Activated CD4-positive, alpha-beta T cell treated with anti-CD3 and anti-CD28 coated beads for 4 hours (primary cell): Measurements from ENCODE around the gene CAAP1.
"Not testable (repeated sequence)": the region's sequence is repeated elsewhere in the genome, so short reads cannot be mapped to it uniquely, and the experiment has no call there.

Experiments
- DNase-seq, 2 donors: peaks; one replicate each; pipeline ENCODE4 v3.0.0-alpha.2; 2020

CAAP1 gene, protein sequence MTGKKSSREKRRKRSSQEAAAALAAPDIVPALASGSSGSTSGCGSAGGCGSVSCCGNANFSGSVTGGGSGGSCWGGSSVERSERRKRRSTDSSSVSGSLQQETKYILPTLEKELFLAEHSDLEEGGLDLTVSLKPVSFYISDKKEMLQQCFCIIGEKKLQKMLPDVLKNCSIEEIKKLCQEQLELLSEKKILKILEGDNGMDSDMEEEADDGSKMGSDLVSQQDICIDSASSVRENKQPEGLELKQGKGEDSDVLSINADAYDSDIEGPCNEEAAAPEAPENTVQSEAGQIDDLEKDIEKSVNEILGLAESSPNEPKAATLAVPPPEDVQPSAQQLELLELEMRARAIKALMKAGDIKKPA

GRCh38 chr9:26892251-26893029 lies at the start of gene CAAP1:
Gene CAAP1, minus strand, starts transcription at chr9:26892802. Its CDS starts 87 bp downstream, at chr9:26892715.
- DNase-seq: peak; percentile 93 to 94

DNA sequence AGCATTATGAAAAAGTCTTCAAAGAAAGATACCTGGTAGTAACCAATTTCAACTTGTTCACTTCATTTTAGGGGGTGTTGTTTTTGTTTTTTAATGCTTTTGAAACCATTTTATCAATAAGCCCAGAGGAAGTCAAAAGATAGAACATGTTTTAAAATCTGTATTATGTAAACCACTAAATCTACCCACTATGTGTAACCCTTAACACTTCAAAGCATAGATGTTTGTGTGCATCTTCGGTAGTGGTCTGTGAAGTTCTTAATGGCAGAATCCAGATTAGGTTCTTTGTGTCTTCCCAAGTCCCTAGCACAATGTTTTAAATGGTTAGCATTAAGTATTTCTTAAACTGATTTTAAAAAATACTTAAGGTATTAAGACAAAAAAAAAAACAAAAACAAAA lies 48.2 kb upstream of the CAAP1 start:
- no peak for DNase-seq

GRCh38 chr9:26939955-26940711 lies 47.5 kb upstream of the CAAP1 start:
- DNase-seq: no peak

DNA sequence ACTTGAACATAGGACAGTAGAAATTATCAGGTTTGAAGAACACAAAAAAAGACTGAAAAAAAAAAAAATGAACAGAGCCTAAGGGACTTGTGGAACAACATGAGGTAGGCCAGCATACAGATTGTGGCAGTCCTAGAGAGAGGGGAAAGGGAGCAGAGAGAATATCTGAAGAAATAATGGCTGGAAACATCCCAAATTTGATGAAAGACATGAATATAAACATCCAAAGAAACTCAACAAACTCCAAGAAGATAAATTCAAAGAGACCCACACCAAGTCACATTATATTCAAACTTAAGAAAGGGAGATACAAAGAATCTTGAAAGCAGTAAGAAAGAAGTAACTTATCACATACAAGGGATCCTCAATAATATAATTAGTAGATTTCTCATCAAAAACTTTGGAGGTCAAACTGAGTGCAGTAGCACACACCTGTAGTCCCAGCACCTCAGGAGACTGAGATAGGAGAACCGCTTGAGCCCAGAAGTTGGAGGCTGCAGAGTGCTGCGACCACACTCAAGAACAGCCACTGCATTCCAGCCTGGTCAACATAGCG lies 45.3 kb upstream of the CAAP1 start:
- no peak for DNase-seq

DNA sequence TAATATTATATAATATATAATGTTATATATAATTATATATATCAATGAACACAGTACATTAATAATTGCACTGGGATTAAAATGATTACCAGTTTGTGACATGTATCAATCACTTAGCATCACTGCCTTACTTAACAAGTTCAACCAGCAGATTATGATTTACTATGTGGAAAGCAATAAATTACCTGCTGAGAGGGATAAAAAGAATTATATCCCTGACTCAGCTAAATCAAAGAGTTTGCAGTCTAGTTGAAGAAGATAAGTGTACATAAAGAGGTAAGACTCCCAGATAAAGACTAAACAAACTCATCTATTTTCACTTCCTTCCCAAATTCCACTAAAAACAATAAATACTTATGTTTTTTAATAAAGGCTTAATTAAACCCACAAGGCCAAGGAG lies 43.2 kb upstream of the CAAP1 start:
- DNase-seq: no peak

- DNase-seq: no peak
Measured at GRCh38 chr9:26928902-26929495, 36.4 kb upstream of the CAAP1 start.

DNA sequence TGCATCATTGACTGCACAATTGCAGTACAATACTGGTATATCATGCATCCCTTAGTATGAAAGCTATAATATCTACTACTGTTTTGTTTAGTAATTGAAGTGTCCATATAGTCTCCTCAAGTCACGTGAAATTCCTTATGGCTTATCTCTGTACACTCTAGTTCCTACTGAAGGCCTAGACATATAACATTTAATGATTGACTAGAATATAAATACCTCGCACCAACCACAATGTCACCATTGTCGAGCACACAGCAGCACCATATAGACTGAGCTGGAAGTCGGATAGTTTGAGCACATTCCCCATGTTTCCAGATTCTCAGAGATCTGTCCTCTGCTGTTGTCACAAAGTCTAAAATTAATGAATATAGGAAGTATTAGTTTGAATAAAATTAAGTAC lies 33.0 kb upstream of the CAAP1 start:
- no peak for DNase-seq

- DNase-seq: no peak
Measured at GRCh38 chr9:26919698-26920097, 27.1 kb upstream of the CAAP1 start.

GRCh38 chr9:26913138-26913668 lies 20.6 kb upstream of the CAAP1 start:
- no peak for DNase-seq

DNA sequence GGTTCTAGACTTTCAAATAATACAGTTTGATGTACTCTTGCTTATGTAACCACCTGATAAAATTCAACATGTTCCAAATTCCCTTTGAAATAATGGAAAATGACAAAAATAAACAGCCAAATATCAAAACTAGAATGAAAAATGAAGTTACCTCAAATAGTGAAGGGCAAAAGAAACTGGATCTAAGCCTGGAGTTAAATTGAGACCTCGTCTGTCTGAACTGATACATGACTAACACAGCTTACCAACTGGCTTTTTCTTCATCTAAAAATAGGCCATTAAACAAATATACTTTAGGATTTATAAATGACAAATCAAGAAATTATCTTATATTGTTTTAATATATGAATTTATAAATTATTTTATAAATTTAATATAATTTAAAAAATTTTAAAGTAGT lies 12.1 kb upstream of the CAAP1 start:
- DNase-seq: no peak

DNA sequence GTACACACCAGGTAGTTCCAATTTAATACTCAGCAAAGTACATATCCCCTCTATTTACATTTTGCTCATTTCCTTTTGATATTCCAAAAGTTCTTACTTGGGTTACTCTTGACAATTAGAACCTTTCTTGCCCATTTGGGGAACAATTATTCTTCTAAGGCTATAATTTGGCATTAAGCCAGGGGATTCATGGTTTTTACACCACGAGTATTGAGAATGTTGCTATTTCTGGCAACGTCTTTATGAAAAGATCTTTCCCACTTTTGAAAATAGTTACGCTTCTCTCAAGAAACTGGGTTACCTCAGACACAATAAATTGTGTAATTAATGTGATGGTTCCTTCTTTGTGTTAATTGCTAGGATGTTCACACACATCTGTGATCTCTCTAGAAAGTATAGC lies 11.5 kb upstream of the CAAP1 start:
- no peak for DNase-seq

DNA sequence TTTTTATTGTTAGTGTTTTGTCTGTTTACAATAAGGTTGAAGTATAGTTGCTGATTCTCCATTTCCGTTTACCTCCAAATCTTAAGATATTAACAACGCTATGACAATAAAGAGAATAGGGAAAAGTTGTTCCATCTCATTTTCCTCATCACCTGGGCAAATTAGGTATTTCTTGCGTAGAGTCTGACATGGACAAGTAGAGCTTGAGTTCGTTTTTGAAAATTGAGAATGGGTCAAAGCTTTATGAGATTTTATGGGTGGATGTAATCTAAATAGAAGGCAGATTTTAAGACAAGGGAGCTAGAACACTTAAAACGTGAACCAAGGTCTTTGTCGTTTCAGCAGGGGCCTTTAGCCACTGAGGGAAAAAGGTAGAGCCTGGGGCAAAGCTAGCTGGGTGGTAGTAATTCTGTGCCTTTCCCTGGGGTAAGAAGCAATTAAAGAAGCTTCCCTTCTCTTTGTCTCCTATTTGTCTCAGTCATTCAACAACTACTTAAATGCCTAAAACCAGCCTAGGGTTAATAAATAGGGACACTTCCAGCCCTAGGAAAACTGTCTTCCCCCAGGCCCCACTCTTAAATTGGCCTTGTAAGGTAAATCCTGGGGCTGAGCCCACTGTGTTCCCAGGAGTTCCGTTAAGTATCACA lies 551 bp upstream of the CAAP1 start:
- DNase-seq: no peak

- DNase-seq: no peak
Measured at GRCh38 chr9:26891726-26892125, 876 bp downstream of the CAAP1 start.

- DNase-seq: no peak
Measured at GRCh38 chr9:26888271-26888670, 4.3 kb downstream of the CAAP1 start.

- DNase-seq: no peak
Measured at GRCh38 chr9:26882154-26882553, 10.4 kb downstream of the CAAP1 start.

DNA sequence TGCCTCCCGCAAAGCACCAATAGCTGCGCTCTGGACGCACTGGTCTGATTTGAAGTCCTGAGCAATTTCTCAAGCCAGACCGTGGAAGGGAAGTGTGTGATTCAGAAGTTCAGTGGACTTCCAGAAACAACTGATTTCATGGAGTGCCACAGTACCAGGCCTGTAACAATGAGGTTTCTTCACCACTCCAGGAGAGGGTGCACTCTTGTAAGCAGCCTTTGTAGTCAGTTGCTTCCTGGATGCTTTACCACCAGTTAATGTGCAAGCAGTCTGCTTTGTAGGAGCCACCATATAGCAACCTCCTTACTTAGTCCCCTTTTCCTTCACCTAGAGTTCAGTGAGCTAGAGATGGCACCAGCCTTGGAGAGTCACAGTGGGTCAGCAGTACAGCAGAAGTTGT lies 12.3 kb downstream of the CAAP1 start:
- DNase-seq: no peak

DNA sequence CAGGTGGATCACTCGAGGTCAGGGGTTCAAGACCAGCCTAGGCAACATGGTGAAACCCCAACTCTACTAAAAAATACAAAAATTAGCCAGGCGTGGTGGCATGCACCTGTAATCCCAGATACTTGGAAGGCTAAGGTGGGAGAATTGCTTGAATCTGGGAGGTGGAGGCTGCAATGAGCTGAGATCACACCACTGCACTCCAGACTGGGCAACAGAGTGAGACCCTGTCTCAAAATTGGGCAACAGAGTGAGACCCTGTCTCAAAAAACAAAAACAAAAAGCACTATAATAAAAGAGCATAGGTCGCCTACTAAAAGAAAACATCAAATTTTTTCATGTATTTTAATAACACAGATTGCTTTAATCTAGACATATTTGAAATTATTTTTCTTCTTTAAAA lies 17.4 kb downstream of the CAAP1 start:
- not testable (repeated sequence) for DNase-seq

DNA sequence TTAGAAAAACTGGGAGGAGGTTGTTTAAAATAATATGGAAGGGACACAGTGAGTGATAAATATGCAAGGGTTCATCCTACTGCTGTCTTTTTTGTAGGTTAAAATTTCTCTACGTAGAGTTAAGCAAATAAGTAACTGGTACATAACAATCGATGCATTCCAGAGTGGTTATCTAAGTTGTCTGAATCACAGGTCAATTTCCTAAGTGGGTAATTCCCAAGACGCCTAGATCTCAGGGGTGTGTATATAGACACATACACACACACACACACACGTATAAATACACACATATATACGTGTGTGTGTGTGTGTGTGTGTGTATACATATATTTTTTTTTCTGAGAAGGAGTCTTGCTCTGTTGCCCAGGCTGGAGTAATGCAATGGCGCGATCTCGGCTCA lies 22.3 kb downstream of the CAAP1 start:
- DNase-seq: no peak

DNA sequence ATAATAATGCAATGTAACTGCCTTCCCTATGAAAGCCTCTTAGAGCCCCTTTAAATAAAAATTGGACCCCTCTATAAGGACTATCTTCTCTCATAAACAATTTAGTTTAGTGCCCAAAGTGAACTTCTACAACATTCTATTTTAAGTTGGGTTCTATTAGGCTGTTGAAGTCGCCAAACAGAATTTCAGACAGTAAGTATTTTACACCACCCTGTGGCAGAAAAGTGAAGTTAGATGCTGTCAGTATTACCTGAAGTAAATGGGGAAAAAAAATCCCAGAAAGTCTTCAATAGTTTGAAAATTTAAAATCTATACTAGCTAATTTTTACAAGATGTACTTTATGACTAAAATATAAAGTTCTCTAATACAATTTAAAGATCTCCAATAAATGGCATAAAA lies 29.5 kb downstream of the CAAP1 start:
- DNase-seq: no peak

DNA sequence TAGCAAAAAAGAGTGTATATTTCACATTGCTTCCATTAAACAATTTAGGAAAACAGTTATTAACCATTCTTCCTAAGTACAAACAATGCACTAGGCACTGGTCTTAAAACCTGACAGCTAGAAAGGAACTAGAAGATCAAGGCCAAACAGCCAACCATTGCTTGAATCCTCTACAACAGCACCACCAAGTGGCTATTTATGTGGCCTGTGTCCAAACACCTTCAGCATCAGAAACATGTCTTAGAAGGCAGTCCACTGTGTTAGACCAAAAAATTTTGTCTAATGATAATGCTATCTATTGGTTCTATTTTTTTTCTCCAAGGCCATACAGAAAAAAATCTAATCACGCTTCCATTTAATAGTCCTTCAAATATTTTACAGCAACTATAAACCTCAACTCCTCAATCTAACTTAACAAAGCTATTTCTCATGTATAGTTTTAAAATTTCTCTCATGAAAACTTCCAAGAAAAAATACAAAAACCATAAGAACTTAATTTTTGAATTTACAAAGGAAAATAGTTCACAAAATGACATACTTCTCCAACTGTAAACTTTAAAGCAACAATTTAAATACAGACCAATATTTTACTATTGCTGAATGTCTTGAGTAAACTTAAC lies 36.1 kb downstream of the CAAP1 start:
- no peak for DNase-seq

- no peak for DNase-seq
Measured at GRCh38 chr9:26850995-26851394, 41.6 kb downstream of the CAAP1 start.

DNA sequence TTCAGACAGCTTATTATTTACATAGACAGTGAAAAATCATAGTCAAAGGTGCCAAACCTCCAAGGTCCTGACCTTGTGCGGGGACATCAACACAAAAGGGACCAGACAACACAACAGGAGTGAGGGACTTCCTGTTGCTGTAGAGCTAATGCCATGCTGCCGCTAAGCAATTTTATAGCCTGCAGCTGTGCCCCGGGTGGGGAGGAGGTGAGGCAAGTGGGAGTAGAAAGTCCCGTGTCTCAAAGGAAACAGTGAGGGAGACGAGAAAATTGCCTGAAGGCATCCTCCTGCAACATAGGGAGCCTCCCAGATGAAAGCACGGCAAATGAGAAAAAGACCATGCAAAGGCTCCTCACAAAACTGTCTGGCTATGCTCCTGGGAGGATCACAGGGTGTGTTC lies 58.8 kb downstream of the CAAP1 start:
- no peak for DNase-seq
